ENCODE results near the gene TPK1.

- TF ChIP-seq CTCF (IDR thresholded peaks at IDR 0.05) (no peak), POLR2A (IDR thresholded peaks at IDR 0.05) (no peak)
Observed at GRCh38 chr7:144728551-144728950, 107.3 kb downstream of the TPK1 start.

All from right lobe of liver (tissue), 4 donors.